ENCODE data around the gene NSUN7.

- TF ChIP-seq, protein P1, sequence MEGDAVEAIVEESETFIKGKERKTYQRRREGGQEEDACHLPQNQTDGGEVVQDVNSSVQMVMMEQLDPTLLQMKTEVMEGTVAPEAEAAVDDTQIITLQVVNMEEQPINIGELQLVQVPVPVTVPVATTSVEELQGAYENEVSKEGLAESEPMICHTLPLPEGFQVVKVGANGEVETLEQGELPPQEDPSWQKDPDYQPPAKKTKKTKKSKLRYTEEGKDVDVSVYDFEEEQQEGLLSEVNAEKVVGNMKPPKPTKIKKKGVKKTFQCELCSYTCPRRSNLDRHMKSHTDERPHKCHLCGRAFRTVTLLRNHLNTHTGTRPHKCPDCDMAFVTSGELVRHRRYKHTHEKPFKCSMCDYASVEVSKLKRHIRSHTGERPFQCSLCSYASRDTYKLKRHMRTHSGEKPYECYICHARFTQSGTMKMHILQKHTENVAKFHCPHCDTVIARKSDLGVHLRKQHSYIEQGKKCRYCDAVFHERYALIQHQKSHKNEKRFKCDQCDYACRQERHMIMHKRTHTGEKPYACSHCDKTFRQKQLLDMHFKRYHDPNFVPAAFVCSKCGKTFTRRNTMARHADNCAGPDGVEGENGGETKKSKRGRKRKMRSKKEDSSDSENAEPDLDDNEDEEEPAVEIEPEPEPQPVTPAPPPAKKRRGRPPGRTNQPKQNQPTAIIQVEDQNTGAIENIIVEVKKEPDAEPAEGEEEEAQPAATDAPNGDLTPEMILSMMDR (IDR thresholded peaks at IDR 0.05; ENCODE audit: low read depth, low read length, missing input control) = no peak
- TF ChIP-seq RAD21 (IDR thresholded peaks at IDR 0.05) (no peak), SP1 (IDR thresholded peaks at IDR 0.05) (no peak), MAX (IDR thresholded peaks at IDR 0.05) (no peak), FOXA1 (IDR thresholded peaks at IDR 0.05) (no peak)
Measured at GRCh38 chr4:40745285-40745984, 4.3 kb upstream of the NSUN7 start.
